Measurements from ENCODE around the gene OR2T35.

DNA sequence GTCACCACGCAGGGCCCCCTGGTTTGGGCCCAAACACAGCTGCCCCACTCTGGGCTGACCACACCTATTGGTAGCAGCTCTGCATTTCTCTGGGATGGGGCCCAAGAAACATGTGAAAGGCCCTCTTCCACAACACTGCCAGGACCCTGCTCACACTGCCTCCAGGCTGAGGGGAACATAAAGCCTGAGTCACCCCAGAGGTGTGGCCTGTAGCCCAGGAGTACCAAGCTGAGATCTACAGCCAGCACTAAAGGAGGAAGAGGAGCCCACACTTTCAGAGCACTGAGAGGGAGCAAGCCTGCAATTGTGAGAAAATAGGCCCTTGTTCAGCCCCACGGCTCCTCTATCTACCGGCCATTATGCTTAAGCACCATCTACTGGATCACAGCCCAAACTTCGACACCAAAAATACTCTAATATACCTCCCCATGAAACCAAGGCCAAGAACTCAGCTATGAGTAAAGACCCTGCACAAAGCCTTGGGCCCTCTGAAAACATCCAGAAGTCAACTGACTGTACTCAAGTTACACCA lies 33.1 kb downstream of the OR2T35 start:
- TF ChIP-seq EP300 (IDR thresholded peaks at IDR 0.05; ENCODE audit: borderline replicate concordance) (no peak), YY1 (IDR thresholded peaks at IDR 0.05; ENCODE audit: low read depth) (no peak), RAD21 (IDR thresholded peaks at IDR 0.05; ENCODE audit: low read depth) (no peak), CEBPB (IDR thresholded peaks at IDR 0.05) (no peak), TAF1 (IDR thresholded peaks at IDR 0.05; ENCODE audit: low read depth) (no peak), NFIC (IDR thresholded peaks at IDR 0.05) (no peak)
- TF ChIP-seq, protein P1, sequence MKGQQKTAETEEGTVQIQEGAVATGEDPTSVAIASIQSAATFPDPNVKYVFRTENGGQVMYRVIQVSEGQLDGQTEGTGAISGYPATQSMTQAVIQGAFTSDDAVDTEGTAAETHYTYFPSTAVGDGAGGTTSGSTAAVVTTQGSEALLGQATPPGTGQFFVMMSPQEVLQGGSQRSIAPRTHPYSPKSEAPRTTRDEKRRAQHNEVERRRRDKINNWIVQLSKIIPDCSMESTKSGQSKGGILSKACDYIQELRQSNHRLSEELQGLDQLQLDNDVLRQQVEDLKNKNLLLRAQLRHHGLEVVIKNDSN (IDR thresholded peaks at IDR 0.05), result no peak
- TF ChIP-seq, protein P2, sequence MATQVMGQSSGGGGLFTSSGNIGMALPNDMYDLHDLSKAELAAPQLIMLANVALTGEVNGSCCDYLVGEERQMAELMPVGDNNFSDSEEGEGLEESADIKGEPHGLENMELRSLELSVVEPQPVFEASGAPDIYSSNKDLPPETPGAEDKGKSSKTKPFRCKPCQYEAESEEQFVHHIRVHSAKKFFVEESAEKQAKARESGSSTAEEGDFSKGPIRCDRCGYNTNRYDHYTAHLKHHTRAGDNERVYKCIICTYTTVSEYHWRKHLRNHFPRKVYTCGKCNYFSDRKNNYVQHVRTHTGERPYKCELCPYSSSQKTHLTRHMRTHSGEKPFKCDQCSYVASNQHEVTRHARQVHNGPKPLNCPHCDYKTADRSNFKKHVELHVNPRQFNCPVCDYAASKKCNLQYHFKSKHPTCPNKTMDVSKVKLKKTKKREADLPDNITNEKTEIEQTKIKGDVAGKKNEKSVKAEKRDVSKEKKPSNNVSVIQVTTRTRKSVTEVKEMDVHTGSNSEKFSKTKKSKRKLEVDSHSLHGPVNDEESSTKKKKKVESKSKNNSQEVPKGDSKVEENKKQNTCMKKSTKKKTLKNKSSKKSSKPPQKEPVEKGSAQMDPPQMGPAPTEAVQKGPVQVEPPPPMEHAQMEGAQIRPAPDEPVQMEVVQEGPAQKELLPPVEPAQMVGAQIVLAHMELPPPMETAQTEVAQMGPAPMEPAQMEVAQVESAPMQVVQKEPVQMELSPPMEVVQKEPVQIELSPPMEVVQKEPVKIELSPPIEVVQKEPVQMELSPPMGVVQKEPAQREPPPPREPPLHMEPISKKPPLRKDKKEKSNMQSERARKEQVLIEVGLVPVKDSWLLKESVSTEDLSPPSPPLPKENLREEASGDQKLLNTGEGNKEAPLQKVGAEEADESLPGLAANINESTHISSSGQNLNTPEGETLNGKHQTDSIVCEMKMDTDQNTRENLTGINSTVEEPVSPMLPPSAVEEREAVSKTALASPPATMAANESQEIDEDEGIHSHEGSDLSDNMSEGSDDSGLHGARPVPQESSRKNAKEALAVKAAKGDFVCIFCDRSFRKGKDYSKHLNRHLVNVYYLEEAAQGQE (IDR thresholded peaks at IDR 0.05; ENCODE audit: low read depth), result no peak
- TF ChIP-seq, protein P3, sequence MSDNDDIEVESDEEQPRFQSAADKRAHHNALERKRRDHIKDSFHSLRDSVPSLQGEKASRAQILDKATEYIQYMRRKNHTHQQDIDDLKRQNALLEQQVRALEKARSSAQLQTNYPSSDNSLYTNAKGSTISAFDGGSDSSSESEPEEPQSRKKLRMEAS (IDR thresholded peaks at IDR 0.05), result no peak
